Parathyroid adenoma (tissue), 2 donors: ENCODE results near the gene KIAA1958.

Source experiments
- H2AFZ ChIP-seq: fragments of 300-600 bp; sonication (generic); one replicate; pipeline ENCODE4 v1.7.0; 2017; ENCODE audit warnings: antibody characterized with exemption, mild to moderate bottlenecking
- H3K27ac ChIP-seq: fragments of 300-600 bp; sonication (generic); one replicate; pipeline ENCODE4 v1.7.0; 2017
- H3K27me3 ChIP-seq: fragments of 300-600 bp; sonication (generic); one replicate; pipeline ENCODE4 v1.7.0; 2017; ENCODE audit warnings: low read length; ENCODE audit not compliant: control insufficient read depth, insufficient read depth
- H3K36me3 ChIP-seq: fragments of 300-600 bp; sonication (generic); one replicate; pipeline ENCODE4 v1.7.0; 2017; ENCODE audit warnings: low read length; ENCODE audit not compliant: control insufficient read depth, insufficient read depth
- H3K4me1 ChIP-seq: fragments of 300-600 bp; sonication (generic); one replicate; pipeline ENCODE4 v1.7.0; 2017; ENCODE audit warnings: control low read depth
- H3K4me2 ChIP-seq: fragments of 300-600 bp; sonication (generic); one replicate; pipeline ENCODE4 v1.7.0; 2017; ENCODE audit warnings: low read length
- H3K4me3 ChIP-seq: fragments of 300-600 bp; sonication (generic); one replicate; pipeline ENCODE4 v1.7.0; 2017; ENCODE audit warnings: low read depth, low read length
- H3K79me2 ChIP-seq: fragments of 300-600 bp; sonication (generic); one replicate; pipeline ENCODE4 v1.7.0; 2017; ENCODE audit warnings: control low read depth
- H3K9ac ChIP-seq: fragments of 300-600 bp; sonication (generic); one replicate; pipeline ENCODE4 v1.7.0; 2017; ENCODE audit warnings: mild to moderate bottlenecking
- H3K9me3 ChIP-seq: fragments of 300-600 bp; sonication (generic); one replicate; pipeline ENCODE4 v1.7.0; 2017; ENCODE audit warnings: low read length; ENCODE audit not compliant: control insufficient read depth
- CTCF ChIP-seq: fragments of 300-600 bp; sonication (generic); IDR thresholded peaks from one replicate; pipeline ENCODE4 v1.7.0; 2017; ENCODE audit warnings: antibody characterized with exemption, mild to moderate bottlenecking
- donor health status: primary hyperparathyroidism.

KIAA1958 gene

GRCh38 chr9:112551641-112552040 is 65.0 kb downstream of the KIAA1958 start:
- H3K36me3 ChIP-seq, result no peaks in the 10 kb centered on the region
- H3K79me2 ChIP-seq, result no peaks in the 10 kb centered on the region
- H3K4me2 ChIP-seq, result no peak overlapping the region
- H3K9me3 ChIP-seq, result no peaks in the 10 kb centered on the region
- no peak overlapping the region for H3K4me3 ChIP-seq
- no peak overlapping the region for H2AFZ ChIP-seq
- no peak overlapping the region for H3K27ac ChIP-seq
- no peak for TF ChIP-seq CTCF
- no peak overlapping the region for H3K9ac ChIP-seq
- H3K27me3 ChIP-seq, result no peaks in the 10 kb centered on the region
- H3K4me1 ChIP-seq, result no peaks in the 10 kb centered on the region

DNA sequence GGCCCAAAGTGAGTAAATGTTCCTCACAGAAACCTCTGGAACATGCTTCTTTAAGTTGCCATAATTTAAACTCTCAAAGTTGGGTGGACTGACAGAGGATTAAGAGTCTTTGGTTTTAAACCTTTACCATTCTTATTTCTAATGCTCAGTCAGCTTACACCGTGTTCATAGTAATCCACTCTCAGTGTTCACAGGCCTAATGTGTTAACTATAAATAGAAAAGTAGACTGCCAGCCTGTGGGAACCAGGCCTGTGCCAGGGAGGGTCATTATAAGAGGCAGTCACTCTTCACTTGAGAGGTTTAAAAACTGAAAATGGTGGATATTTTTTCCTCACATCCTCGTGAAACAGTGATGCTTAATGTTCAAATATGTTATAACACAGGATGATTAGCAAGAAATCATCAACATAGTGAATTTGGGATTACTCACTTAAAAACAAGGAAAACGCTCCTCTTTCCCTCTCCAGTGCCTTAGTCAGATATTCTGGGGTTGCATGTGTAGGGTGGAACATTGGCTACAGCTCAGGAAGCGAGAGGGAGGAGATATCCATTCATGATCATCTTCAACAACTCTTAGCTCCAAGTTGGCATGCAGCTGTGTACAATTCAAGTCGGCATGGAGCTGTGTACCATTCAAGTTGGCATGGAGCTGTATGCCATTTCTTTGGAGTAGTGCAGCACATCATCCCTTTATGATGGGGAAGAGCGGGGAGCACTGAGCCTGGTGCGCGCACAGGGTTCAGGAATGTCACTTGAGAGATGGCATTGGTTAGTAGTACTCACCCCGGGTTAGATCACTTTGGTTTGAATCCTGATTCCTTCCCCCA is 65.8 kb downstream of the KIAA1958 start:
- TF ChIP-seq CTCF, result no peak
- Histone ChIP-seq H3K79me2 (no peaks in the 10 kb centered on the region), H3K4me1 (no peaks in the 10 kb centered on the region), H3K36me3 (no peaks in the 10 kb centered on the region), H2AFZ (no peak overlapping the region), H3K9me3 (no peaks in the 10 kb centered on the region), H3K27me3 (no peaks in the 10 kb centered on the region), H3K4me3 (no peak overlapping the region), H3K9ac (no peak overlapping the region), H3K27ac (no peak overlapping the region), H3K4me2 (no peak overlapping the region)

DNA sequence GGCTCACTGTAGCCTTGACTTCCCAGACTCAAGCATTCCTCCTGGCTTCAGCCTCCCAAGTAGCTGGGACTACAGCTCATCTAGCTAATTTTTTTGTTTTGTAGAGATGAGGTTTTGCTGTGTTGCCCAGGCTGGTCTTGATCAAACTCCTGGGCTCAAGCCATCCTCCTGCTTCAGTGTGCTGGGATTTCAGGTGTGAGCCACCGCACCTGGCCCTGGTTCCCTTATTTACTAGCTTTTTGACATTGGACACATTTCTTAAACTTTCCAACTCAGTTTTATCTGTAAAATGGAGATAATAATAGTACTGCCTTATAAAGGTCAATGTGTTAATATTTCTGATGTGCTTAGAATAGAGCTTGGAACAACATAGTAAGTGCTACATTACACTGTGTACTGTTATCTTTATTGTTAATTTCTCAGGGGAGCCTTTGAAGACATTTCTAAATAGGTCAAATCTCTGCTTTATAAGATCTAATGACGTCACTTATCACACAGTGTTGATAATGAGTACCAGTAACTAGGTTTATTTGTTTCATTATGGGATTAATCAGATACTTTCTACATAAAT is 66.7 kb downstream of the KIAA1958 start:
- Histone ChIP-seq H3K4me2 (no peak overlapping the region), H3K27ac (no peak overlapping the region)

DNA sequence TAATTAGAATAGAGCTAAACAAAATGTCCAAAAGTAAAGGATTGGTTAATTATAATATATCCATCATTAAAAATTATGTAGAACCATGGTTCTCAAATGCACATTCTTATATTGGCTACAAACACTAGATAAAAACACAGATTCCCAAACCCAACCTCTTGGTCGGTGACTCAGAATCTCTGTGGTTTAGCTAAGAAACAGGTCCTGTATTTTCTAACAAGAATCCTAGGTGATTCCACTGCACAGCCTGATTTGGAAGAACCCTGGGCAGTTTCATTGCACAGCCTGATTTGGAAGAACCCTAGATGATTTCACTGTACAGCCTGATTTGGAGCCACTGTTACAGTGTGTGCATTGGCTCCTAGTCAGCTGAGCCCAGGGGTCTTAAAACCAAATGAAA is 67.9 kb downstream of the KIAA1958 start:
- Histone ChIP-seq H3K27ac (no peak overlapping the region), H3K36me3 (no peaks in the 10 kb centered on the region), H3K4me3 (no peak overlapping the region), H3K9ac (no peak overlapping the region), H3K9me3 (no peaks in the 10 kb centered on the region), H3K4me2 (no peak overlapping the region), H3K79me2 (no peaks in the 10 kb centered on the region), H3K27me3 (no peaks in the 10 kb centered on the region), H3K4me1 (no peaks in the 10 kb centered on the region), H2AFZ (no peak overlapping the region)
- TF ChIP-seq CTCF, result no peak

More for the DNA sequence above, 66.7 kb downstream of the KIAA1958 start:
- H3K4me1 ChIP-seq, result no peaks in the 10 kb centered on the region
- H3K36me3 ChIP-seq, result no peaks in the 10 kb centered on the region
- TF ChIP-seq CTCF, result no peak
- H3K79me2 ChIP-seq, result no peaks in the 10 kb centered on the region
- no peak overlapping the region for H3K9ac ChIP-seq
- H3K9me3 ChIP-seq, result no peaks in the 10 kb centered on the region
- no peak overlapping the region for H3K4me3 ChIP-seq
- no peak overlapping the region for H2AFZ ChIP-seq
- H3K27me3 ChIP-seq, result no peaks in the 10 kb centered on the region
